ENCODE results near the gene STRN3.
"Not testable (repeated sequence)": the region's sequence is repeated elsewhere in the genome, so short reads cannot be mapped to it uniquely, and the experiment has no call there.

STRN3 gene

GRCh38 chr14:30906752-30907658 is 119.2 kb downstream of the STRN3 start:
- peak; percentile 17 for DNase-seq

GRCh38 chr14:30903285-30904124 is 122.7 kb downstream of the STRN3 start:
- no peak for DNase-seq

- not testable (repeated sequence) for DNase-seq
Measured at GRCh38 chr14:30897121-30897520, 129.1 kb downstream of the STRN3 start.

- DNase-seq = no peak
Measured at GRCh38 chr14:30896435-30896834, 129.7 kb downstream of the STRN3 start.

GRCh38 chr14:30894923-30895515 is 131.2 kb downstream of the STRN3 start:
- DNase-seq = no peak

GRCh38 chr14:30893819-30894218 is 132.4 kb downstream of the STRN3 start:
- DNase-seq = no peak

GRCh38 chr14:30889244-30889594 is 137.0 kb downstream of the STRN3 start:
- DNase-seq = no peak

GRCh38 chr14:30888480-30889243 is 137.5 kb downstream of the STRN3 start:
- no peak for DNase-seq

GRCh38 chr14:30885840-30886740 is 140.1 kb downstream of the STRN3 start:
- DNase-seq = no peak

GRCh38 chr14:30884901-30885300 is 141.3 kb downstream of the STRN3 start:
- no peak for DNase-seq

- no peak for DNase-seq
Measured at GRCh38 chr14:30883508-30884294, 142.5 kb downstream of the STRN3 start.

- no peak for DNase-seq
Measured at GRCh38 chr14:30882431-30882830, 143.7 kb downstream of the STRN3 start.

GRCh38 chr14:30876692-30877091 is 149.5 kb downstream of the STRN3 start:
- DNase-seq = no peak

- DNase-seq = no peak
Measured at GRCh38 chr14:30875788-30876053, 150.5 kb downstream of the STRN3 start.

- DNase-seq = no peak
Measured at GRCh38 chr14:30874999-30875787, 151.0 kb downstream of the STRN3 start.

- no peak for DNase-seq
Measured at GRCh38 chr14:30874120-30874998, 151.8 kb downstream of the STRN3 start, which contains the start of gene COCH. COCH (plus strand) TSS chr14:30874559; CDS start chr14:30874939, 380 bp downstream.

- DNase-seq = no peak
Measured at GRCh38 chr14:30873308-30874119, 152.7 kb downstream of the STRN3 start.

- no peak for DNase-seq
Measured at GRCh38 chr14:30872602-30873001, 153.6 kb downstream of the STRN3 start.

Measured in MV-4-11 (cell line).